ENCODE data around the gene SMARCA2.

DNA sequence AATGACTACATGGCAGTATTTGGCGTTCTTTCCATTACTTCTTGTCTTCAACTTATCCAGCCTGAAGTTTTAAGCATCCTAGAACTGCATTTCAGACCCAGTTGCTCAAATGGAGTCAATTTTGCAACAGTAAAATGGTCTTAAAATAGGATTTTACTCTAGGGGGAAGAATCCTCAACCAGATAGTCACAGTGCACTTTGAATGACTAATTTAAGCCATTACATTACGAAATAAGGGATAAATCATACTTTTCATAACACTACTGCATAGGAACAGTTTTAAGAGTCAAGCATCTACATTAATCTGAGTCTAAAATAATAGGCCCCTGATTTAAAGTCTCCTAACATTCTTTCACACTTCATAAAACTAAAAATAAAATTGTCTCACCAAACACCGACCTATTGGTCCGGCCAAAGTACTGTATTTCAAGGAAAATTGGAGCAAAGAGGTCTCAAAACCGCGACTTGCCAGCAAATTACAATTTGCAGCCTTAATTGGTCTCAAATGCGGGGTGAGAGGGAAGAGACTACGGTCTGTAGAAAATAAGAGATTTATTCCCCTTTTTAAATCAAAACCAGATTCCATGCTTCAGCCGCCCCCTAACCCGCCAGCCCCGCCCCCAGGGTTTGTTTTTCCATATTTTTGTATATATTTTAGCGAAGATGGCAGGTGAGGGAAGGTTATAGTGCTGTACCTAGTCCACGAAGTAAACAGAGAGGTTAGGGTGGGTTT, 1.2 kb upstream of the SMARCA2 start:
- TF ChIP-seq, protein P1, sequence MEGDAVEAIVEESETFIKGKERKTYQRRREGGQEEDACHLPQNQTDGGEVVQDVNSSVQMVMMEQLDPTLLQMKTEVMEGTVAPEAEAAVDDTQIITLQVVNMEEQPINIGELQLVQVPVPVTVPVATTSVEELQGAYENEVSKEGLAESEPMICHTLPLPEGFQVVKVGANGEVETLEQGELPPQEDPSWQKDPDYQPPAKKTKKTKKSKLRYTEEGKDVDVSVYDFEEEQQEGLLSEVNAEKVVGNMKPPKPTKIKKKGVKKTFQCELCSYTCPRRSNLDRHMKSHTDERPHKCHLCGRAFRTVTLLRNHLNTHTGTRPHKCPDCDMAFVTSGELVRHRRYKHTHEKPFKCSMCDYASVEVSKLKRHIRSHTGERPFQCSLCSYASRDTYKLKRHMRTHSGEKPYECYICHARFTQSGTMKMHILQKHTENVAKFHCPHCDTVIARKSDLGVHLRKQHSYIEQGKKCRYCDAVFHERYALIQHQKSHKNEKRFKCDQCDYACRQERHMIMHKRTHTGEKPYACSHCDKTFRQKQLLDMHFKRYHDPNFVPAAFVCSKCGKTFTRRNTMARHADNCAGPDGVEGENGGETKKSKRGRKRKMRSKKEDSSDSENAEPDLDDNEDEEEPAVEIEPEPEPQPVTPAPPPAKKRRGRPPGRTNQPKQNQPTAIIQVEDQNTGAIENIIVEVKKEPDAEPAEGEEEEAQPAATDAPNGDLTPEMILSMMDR (IDR thresholded peaks at IDR 0.05), result no peak
- TF ChIP-seq POLR2AphosphoS5 (IDR thresholded peaks at IDR 0.05), result peak in 1 of 3 donors; percentile 30
- TF ChIP-seq POLR2A (IDR thresholded peaks at IDR 0.05), result no peak
- no peak for TF ChIP-seq EP300 (IDR thresholded peaks at IDR 0.05)
